Activated CD4-positive, alpha-beta T cell treated with anti-CD3 and anti-CD28 coated beads, Interleukin-2, amount 50 U/mL, for 16 hours (primary cell): ENCODE data around the gene KCND3.
"Not testable (repeated sequence)": the region's sequence is repeated elsewhere in the genome, so short reads cannot be mapped to it uniquely, and the experiment has no call there.

Experiments used
- DNase-seq: peaks from one replicate; pipeline ENCODE4 v3.0.0-alpha.2; 2020

Gene KCND3

GRCh38 chr1:111801071-111801850, 188.2 kb downstream of the KCND3 start:
- no peak for DNase-seq

GRCh38 chr1:111799722-111800121, 189.7 kb downstream of the KCND3 start:
- not testable (repeated sequence) for DNase-seq

- DNase-seq: no peak
These were observed 190.9 kb downstream of the KCND3 start for GRCh38 chr1:111798580-111798979.

GRCh38 chr1:111795401-111795800, 194.1 kb downstream of the KCND3 start:
- DNase-seq: no peak

- no peak for DNase-seq
These were observed 195.5 kb downstream of the KCND3 start for GRCh38 chr1:111793923-111794322.

GRCh38 chr1:111792249-111792648, 197.2 kb downstream of the KCND3 start:
- no peak for DNase-seq

GRCh38 chr1:111791776-111792175, 197.7 kb downstream of the KCND3 start:
- no peak for DNase-seq

- no peak for DNase-seq
These were observed 199.7 kb downstream of the KCND3 start for GRCh38 chr1:111789666-111790316.

- DNase-seq: no peak
These were observed 200.3 kb downstream of the KCND3 start for GRCh38 chr1:111789142-111789541.

GRCh38 chr1:111786669-111787207, 202.7 kb downstream of the KCND3 start:
- DNase-seq: no peak

- DNase-seq: no peak
These were observed 205.1 kb downstream of the KCND3 start for GRCh38 chr1:111784273-111784901.

GRCh38 chr1:111779546-111779945, 209.9 kb downstream of the KCND3 start:
- no peak for DNase-seq

GRCh38 chr1:111778541-111779051, 210.9 kb downstream of the KCND3 start:
- no peak for DNase-seq

GRCh38 chr1:111778066-111778465, 211.4 kb downstream of the KCND3 start:
- no peak for DNase-seq

GRCh38 chr1:111777301-111777700, 212.2 kb downstream of the KCND3 start:
- no peak for DNase-seq

- DNase-seq: no peak
These were observed 212.6 kb downstream of the KCND3 start for GRCh38 chr1:111776861-111777260.

GRCh38 chr1:111776391-111776790, 213.1 kb downstream of the KCND3 start:
- DNase-seq: no peak

- DNase-seq: no peak
These were observed 213.5 kb downstream of the KCND3 start for GRCh38 chr1:111775966-111776365.

- no peak for DNase-seq
These were observed 218.6 kb downstream of the KCND3 start for GRCh38 chr1:111770916-111771315.

- peak; percentile 61 for DNase-seq
These were observed 219.8 kb downstream of the KCND3 start for GRCh38 chr1:111769517-111770146.

GRCh38 chr1:111768625-111769024, 220.8 kb downstream of the KCND3 start:
- no peak for DNase-seq

- DNase-seq: no peak
These were observed 221.4 kb downstream of the KCND3 start for GRCh38 chr1:111768023-111768422.

GRCh38 chr1:111762332-111762731, 227.1 kb downstream of the KCND3 start:
- DNase-seq: no peak
